Skin epidermis (tissue), 12 donors: ENCODE data around the gene IL18RAP.

Experiments used
- H3K27ac ChIP-seq, 21 experiments: fragments of 200-600 bp; sonication (generic) in 11 of 21; one replicate each; pipeline ENCODE4 v1.5.0; 2020; ENCODE audit warnings: mild to moderate bottlenecking in 3 of 21, inconsistent platforms in 2 of 21, moderate library complexity in 2 of 21
- H3K4me3 ChIP-seq, 7 experiments: fragments of 200-600 bp; sonication (generic) in 2 of 7; one replicate each; pipeline ENCODE4 v1.5.0; 2020; ENCODE audit warnings: inconsistent platforms in 2 of 7, mild to moderate bottlenecking in 2 of 7, moderate library complexity in 1 of 7

Gene IL18RAP

DNA sequence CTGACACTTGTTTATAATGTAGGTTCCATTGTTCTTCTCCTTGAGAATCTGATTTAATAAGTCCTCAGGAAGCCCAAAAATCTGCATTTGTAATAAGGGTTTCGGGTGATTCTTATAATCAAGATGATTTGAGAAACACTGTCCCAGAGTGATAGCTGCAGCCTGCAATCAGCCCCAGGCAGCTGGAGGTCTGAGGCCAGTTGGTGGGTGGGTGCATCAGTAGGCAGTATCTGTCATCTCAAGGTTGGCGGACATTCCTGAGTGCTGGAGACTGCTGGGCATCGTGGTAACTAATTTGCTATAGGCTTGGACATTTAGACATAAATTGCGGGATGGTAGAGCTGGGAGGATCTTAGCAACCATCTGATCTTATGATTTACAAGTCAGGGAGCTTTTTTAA lies 2.7 kb upstream of the IL18RAP start:
- no peak overlapping the region for H3K4me3 ChIP-seq
- H3K27ac ChIP-seq: peak overlapping the region in 2 of 21 experiments; percentile 9 to 73

DNA sequence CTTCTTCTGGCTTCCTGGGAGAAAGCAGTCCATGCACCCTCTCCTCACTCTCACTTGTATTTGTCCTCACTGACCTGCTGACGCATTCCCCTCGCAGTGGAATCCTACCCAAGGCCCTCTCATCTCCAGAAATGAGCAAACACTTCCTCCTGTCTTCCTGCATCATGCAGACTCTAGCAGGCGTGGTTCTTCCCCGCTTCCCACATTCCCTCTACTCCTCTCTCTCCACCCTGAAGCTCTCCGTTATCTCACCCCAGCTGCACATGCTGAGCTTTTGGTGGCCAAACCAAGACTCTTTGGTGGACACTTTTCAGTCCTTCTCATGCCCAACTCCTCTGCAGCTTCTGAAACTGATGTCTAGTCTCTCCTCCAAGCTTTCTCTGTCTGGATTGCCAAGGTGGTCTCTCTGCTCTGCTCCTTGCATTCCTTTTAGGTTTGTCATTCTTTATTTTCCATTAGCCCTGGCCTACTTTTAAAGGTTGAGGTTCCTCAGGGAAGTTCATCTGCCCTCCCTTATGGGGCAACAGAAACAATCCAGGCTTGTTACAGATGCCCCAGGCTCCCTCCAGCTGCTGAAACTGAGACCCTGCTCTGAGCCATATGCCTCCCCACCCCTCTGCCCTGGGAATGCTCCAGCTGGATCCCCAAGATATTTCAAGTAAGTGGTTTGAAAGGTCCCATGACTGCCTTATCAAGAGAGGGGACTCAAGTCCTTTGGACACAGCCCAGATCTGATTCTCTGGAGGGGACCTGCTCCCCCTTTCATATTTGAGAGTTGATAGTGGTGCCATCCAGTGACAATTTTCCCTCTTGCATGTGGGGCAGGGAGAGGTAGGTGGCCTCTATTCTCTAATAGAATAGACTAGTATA lies 835 bp upstream of the IL18RAP start:
- Histone ChIP-seq H3K4me3 (no peak overlapping the region), H3K27ac (peak overlapping the region in 3 of 21 experiments; percentile 23 to 51 (median 42))

DNA sequence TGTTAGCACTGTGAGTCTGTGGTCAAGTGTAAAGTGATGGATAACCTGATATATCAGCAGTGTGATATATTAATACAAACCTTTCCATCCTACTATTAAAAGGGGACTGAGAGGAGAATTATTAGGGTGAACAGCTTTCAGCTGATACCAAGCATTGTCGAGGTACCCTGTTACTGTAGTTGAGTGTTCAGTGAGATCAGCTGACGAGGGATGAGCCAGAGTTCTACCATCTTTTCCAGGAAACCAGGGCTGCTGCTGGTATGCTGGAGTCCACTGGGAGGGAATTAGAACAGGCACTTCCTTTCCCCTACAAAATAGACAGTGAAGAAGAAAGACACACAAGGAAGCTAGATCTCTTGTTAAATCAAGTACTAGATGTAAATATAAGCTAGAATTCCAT lies 408 bp downstream of the IL18RAP start:
- Histone ChIP-seq H3K4me3 (no peak overlapping the region), H3K27ac (peak overlapping the region in 3 of 21 experiments; percentile 19 to 42 (median 37))

DNA sequence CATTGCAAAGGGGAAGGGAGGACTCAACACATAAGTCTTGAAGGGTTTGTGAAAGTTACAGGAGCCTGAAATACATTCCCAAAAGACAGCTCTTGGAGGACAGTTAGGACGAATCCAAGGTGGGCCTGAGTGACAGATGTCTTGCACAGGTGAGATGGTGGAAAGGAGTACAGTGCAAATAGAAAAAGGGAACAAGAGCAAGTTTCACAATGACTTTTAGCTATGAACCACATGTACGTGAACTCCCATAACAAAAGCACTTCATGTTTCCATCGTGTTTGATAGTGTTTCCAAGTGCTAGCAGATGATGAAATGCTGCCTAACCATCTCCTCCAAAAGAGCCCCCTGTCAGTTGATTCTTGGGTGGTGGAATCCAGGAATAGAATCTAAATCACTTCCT lies 1.8 kb downstream of the IL18RAP start:
- Histone ChIP-seq H3K4me3 (no peak overlapping the region), H3K27ac (peak overlapping the region in 2 of 21 experiments; percentile 17 to 59)

DNA sequence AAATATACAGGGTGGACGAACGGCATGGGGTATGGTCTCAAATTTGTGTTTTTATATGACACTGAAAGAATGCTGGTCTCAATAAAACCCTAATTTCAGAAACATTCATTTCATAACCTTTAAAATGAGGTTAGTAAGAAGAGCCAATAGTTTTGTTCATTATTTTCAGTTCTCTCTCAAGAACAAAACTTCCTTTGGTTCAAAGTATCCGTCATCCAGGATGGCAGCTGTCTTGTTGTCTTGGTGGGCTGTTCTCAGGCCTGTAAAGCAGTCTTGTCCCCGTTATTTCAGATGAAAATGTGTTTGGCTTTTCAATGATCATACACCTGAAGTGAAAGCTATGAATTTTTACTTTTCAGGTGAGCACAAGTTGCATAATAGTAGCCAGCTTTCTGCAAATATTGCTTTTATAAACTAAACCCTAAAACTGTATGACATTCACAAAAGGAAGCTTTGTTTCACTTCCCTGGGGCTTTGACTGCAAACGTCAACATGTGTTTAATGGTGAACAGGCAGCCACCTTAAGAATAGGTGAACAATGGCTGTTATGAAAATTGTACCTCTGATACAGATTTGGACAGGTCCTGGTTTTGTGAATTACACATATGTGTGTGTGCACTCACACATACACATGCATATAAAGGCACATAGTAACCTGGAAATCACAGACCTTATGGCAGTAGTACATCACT lies 2.6 kb downstream of the IL18RAP start:
- Histone ChIP-seq H3K27ac (peak overlapping the region in 2 of 21 experiments; percentile 5 to 59), H3K4me3 (no peak overlapping the region)

DNA sequence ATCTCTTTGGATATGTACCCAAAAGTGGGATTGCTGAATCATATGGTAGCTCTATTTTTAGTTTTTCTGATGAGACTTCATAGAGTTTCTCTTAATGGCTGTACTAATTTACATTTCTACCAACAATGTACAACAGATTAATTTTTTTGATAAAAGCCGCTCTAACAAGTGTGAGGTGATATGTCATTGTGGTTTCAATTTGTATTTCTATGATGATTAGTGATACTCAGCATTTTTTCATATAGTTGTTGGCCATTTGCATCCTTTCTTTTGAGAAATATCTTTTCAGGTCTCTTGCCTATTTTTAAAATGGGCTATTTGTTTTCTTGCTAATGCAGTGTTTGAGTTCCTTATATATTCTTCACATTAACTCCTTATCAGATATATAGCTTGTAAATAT lies 4.3 kb downstream of the IL18RAP start:
- Histone ChIP-seq H3K27ac (no peak overlapping the region), H3K4me3 (no peak overlapping the region)

DNA sequence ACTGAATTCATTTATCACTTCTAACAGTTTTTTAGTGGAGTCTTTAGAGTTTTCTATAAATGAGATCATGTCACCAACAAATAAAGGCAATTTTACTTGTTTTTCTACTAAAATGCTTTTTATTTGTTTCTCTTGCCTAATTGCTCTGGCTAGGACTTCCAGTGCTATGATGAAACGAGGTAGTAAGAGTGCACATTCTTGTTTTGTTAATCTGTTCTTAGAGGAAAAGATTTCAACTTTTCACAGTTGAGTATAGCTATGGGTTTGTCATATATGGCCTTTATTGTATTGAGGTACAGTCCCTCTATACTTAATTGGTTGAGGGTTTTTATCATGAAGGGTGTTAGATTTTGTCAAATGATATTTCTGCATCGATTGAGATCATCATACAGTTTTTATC lies 5.6 kb downstream of the IL18RAP start:
- Histone ChIP-seq H3K27ac (no peak overlapping the region), H3K4me3 (no peak overlapping the region)

DNA sequence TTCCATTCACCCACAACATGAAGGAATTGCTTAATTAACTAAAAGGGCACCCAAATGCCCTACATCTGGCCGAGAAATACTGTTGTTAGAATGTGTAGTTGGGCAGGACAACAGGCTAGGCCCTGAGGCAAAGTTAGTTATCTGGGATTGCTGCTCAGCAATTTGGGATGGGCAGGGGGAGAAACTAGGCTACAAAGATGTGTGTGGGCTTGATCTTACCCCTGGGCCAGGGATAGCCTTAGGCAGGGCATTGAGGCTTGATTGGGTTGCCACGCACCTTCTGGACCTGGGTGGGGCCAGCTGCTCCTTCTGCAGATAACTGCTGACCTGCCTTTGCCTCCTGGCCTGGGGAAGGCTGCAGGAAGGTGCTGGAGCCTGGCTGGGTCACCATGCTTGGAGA lies 9.4 kb downstream of the IL18RAP start:
- Histone ChIP-seq H3K27ac (no peak overlapping the region), H3K4me3 (no peak overlapping the region)

DNA sequence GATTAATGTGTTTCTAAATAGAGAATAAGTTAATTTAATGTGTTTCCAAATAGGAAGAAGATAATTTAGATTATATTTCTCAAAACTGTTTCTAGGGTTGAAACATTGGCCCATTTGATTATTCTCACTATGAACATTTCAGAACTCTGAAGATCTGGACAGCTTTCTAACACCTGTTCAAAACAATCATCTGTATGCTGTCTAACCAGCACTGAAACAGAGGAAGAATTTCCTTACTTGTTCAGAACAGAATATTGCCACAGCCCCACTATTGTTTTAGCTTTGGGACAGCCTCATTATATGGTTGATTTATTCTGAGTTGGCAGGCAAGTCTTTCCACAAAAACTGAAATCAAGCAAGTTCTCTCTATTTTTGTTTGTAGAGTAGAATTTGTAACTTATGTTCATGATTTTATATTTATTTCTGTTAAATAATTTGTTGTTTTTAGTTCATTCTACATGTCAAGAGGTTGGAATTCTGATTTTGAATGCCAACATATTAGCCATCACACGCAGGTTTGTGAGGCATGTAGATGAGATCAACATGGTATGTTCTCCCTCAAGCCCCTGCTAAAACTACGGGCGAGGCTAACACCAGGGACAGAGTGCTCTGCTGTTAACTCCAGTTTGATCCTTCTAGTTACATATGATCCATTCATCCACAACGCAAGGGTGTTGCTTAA lies 11.2 kb downstream of the IL18RAP start:
- H3K4me3 ChIP-seq: no peak overlapping the region
- no peak overlapping the region for H3K27ac ChIP-seq

DNA sequence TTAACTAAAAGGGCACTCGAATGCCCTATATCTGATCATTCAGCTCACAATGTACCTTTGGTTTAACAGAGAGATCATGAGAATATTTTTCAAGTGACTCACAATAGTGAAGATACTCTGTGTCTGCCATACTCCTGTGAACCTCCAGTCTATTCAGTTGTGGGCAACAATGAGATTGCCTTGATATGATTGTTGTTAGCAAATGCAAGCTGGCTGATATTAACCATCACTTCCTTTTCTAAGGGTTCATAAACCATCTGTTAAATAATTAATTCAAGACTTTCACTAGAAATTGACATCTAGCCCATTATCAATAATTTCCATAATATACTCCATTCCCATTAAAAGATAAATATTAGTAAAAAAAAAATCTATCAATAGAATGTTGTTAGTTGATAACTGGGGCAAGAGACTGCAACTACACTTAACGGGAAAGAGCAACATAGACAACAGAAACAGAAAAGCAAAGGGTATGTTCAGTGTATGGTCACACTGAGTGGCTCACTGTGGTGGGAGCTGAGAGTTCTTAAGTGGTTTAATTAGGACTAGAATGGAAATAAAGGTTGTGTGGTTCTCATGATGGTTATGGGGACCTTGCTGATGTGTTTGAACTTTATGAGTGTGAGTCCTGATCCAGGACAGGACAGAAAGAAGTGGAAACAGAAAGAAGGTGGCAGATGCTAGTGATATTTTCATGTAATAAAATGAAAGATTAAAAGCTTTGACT lies 11.9 kb downstream of the IL18RAP start:
- H3K4me3 ChIP-seq: no peak overlapping the region
- peak overlapping the region in 1 of 21 experiments; percentile 70 for H3K27ac ChIP-seq

DNA sequence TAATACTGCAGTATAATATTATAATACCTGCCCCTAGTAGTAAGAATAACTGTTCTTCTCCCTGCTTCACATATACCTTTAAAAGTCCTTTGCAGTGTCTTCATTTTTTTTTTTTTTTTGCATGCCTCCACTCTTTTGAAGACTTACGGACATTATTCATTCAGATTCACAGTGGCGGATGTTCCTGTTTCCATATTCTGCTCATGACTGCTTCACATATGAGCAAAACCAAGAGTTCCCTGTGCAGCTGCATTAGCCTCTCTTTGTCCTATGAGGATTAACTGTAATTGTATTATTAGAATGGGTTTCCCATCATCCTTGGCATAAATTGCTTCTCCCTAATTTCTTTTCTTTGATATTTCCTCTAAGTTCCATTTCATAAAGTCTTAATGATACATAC lies 12.8 kb downstream of the IL18RAP start:
- Histone ChIP-seq H3K27ac (peak overlapping the region in 2 of 21 experiments; percentile 25 to 70), H3K4me3 (no peak overlapping the region)

DNA sequence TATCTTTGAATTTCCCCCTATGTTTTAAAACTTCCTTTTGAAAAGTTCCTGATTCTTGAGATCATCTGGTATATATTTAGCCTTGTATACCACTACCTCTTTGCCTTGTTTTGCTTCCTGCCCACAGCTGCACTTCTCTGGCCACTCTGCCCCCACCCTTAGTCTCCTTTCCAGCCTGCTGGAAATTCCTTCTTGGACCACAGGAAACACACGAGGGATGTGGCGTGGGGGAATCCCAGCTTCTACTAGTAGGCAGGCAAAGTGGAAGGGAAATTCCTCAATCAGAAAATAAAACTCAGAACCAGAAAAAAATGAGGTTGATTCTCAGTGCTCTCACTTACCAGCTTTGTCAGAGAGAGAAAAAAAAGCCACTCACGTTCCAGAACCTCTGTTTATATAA lies 13.4 kb downstream of the IL18RAP start:
- peak overlapping the region in 2 of 21 experiments; percentile 25 to 70 for H3K27ac ChIP-seq
- H3K4me3 ChIP-seq: no peak overlapping the region

DNA sequence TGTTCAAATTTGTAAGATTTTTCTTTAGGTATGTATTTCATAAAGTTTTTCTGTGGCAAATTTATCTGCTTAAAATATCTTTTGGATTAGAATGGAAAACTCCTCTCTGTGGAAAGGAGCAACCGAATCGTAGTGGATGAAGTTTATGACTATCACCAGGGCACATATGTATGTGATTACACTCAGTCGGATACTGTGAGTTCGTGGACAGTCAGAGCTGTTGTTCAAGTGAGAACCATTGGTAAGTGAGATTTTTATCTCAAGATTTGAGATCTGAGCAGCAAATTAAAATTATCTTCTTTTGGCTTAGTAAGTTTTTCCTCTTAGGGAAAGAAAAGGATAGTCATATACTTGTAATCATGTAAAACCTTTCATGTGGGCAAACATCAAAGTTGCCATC lies 14.2 kb downstream of the IL18RAP start:
- H3K27ac ChIP-seq: no peak overlapping the region
- no peak overlapping the region for H3K4me3 ChIP-seq

DNA sequence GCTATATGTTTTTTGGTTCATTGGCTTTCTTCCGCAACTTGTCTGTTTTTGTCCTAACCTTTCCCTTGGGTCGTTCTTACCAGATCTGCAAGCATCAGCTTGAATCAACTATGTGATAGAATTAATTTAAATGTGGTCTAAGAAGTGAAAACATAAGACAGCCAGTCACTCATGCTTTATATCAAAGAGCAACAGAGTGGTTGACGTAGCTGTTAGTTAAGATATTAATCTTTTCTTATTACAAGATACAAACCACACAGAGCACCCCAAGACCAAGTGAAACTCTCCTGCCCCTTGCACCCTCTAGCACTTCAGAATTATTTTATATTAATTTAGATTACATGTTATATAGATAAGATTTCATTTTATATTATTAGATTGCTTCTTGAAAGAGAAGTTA lies 15.2 kb downstream of the IL18RAP start:
- Histone ChIP-seq H3K27ac (no peak overlapping the region), H3K4me3 (no peak overlapping the region)

DNA sequence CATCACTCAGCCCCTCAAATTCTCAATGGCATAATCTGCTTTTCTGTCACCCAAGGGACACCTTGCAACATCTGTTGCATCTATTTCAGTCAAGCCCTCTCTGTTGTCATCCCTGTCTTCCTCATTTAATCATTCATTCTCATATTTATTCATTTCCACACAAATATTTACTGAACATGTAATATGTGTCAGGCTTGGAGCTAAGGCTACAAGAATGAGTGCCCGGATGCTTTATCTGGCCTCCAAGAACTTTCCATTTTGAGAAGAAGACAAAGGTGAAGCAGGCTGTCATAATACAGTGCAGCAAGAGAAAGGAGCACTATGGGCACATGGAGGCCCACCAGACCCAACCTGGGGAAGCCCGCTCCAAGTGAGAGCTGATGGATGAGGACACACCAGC lies 15.6 kb downstream of the IL18RAP start:
- Histone ChIP-seq H3K4me3 (no peak overlapping the region), H3K27ac (no peak overlapping the region)

DNA sequence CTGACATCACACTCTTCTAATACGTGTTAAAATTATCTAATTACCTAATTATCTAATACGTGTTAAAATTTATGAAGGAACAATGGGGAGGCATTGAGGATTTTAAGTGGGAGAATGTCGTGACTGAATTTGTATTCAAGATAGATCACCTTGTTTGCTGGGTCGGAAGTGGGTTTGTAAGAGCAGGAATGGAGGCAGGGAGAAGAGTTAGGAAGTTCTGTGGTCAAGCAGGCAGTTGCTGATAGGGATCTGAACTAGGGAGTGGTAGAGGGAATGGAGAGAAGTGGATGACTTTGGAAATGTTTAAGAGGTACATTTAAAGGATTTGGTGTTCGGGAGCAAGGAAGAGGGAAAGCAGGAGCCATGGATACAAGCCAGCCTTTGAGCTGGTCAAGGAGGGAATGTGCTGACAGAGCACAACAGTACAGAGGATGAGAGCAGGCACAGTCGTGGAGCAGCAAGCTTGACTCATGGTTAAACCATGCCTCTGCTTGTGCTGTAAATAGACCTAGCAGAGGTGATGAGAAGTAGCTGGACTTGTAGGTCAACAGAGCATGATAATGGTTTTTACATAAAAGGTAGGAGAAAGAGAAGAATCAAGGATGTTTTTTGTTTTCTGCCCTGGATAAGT lies 16.2 kb downstream of the IL18RAP start:
- no peak overlapping the region for H3K27ac ChIP-seq

DNA sequence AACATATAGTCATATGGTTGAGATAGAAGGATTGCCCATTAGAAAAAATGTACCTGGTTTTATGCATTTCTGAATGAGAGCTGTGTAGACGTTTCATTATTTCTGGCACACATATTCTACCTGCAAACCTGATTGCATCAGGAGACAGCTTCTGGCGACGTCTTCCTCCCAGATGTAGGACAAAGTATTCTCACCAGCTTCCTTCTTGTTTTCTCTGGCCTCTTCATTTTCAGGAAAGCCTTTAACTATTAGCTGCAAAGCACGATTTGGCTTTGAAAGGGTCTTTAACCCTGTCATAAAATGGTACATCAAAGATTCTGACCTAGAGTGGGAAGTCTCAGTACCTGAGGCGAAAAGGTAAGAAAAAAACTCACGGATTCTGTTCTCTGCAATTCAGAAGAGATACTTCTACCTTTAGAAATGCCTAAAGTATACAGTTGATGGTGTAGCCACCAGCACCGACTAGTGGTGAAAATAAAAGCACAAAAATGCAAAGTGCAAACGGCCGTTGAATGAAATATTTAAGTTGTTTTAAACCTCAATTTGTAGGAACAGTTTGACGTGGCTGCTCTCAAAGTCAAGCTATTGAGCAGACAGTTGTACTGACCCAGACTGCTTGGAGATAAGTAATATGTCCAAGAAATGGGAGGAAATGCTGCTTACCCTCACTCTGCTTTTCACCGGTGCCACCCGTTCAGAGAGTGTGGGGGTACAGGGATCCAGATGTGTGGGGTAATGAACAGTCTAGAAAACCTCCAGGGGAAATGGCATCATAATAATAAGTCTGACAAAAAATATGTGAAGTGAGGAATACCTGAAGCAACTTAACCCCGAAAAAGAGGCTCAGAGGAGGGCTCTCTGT lies 20.2 kb downstream of the IL18RAP start:
- Histone ChIP-seq H3K4me3 (no peak overlapping the region), H3K27ac (no peak overlapping the region)

More for the DNA sequence above, 16.2 kb downstream of the IL18RAP start:
- H3K4me3 ChIP-seq: no peak overlapping the region

DNA sequence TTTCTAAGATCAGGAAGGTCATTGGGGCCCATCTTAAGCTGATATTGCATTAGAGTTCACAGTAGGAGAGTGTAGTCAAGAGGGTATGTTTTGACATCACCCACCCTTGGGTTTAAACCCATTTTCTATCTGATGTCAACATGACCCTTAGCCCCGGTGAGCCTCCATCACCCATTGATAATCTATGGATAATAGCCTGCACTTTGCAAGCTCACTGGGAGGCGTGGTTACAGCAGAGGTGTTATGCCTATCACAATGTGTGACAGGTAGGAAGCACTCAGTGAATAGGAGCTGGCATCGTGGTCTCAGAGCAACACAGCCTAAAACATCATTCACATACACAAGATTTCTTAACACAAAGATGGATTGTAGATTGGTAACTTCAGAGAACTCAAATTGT lies 21.3 kb downstream of the IL18RAP start:
- no peak overlapping the region for H3K27ac ChIP-seq
- no peak overlapping the region for H3K4me3 ChIP-seq

DNA sequence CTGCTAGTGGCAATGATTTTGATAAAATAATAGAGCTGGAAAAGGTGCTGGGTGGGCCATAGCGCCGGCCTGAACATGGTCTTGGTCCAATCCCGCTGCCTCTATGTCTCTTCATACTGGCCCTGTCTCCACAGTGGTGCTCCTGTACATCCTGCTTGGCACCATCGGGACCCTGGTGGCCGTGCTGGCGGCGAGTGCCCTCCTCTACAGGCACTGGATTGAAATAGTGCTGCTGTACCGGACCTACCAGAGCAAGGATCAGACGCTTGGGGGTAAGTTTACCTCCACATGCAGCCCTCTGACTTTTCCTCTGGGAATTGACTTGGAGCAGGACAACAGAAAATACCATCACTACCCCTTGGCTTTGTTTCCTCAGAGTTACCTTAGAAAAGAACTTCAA lies 24.0 kb downstream of the IL18RAP start:
- Histone ChIP-seq H3K27ac (no peak overlapping the region), H3K4me3 (no peak overlapping the region)
